A549 treated with dexamethasone at 1 μM for 4 hours (cell line): ENCODE data around the gene CD101. TPM values are rescaled to one million over a fixed set of nuclear protein-coding genes. Genes with fewer than 3 reads are reported as not detected.

Source experiments
- total RNA-seq: library from RNA; stranded (reverse); fragments of 200-300 nt; extraction: Qiagen RNA extraction; gene quantifications from 5 replicates; pipeline ENCODE4 v1.2.3, GENCODE V29; 2022

The CD101 gene
- 0.14 to 0.58 TPM (median 0.49 TPM) in 5 replicates for total RNA-seq

GRCh38 chr1:117001254-117001927 lies at the start of gene CD101:
CD101 (plus strand) TSS chr1:117001760; CDS start chr1:117001818, 58 bp downstream.

DNA sequence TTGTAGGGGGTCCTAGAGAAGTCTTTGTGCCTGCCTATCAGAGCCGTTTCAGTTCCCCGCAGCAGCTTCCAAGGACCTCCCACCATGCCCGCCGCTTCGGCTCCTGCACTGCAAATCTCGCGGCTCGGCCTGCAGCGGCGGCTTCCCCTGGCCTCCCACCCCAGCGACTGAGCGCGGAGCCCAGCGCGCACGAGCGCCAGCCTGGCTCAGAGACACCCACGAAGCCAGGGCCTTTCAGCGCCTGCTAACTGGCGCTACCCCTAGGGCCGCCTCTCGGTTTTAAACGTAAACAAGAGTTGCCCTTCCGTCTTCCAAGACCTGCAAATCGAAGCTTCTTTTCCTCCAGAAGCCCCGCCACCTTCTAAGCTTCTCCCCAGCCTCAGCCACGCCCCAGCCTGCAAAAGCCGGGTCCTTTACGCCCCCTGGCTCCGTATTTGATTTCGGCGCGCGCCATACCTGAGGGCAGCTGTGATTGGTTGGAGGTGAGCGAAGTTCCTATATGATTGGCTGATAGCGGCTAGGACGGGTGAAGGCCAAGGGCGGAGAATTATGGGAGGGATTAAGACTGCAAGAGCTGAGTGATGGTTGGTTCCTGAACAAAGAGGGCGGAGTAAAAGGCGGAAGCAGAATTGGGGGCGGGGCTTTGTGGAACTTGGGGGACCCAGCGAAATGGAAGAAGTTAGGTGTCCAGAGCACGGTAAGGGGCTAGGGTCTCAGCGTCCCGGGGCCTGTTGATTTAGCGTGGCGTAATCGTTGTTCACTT lies 58.3 kb downstream of the CD101 start, which contains the start of gene TTF2:
TSS of gene TTF2 (plus strand) at position 649 of the 763 bp plus-strand sequence. CDS start at position 670, 21 bp downstream.

Other genes starting within 250 kb of the CD101 start
- not detected in 5 replicates for gene CD2, start 247.3 kb upstream of the CD101 start, total RNA-seq
- gene PTGFRN, start 91.8 kb upstream of the CD101 start, total RNA-seq: 13.8 to 15.7 TPM (median 14.5 TPM) in 5 replicates
- gene TTF2, start 58.6 kb downstream of the CD101 start, total RNA-seq: 17.8 to 25.1 TPM (median 22.1 TPM) in 5 replicates
- gene TRIM45, start 120.0 kb downstream of the CD101 start, total RNA-seq: 0.86 to 1.2 TPM (median 1.1 TPM) in 5 replicates
- 0.04 to 0.07 TPM (median 0.05 TPM) in 4 of 5 replicates, not detected in the other for gene VTCN1, start 209.2 kb downstream of the CD101 start, total RNA-seq